OCI-LY7 (cell line): ENCODE results near the gene DIS3. TPM values are rescaled to one million over a fixed set of nuclear protein-coding genes. Genes with fewer than 3 reads are reported as not detected.
"Not testable (repeated sequence)": the region's sequence is repeated elsewhere in the genome, so short reads cannot be mapped to it uniquely, and the experiment has no call there.

Experiments
- BruUV-seq: library from RNA; stranded (reverse); fragments of 400-500 nt; replicated peaks from 2 replicates; lab custom pipeline; 2021; lab: Mats Ljungman, UMichigan
- CTCF ChIA-PET: fragments of 300-600 bp; sonication (Branson Sonifier 250); formaldehyde crosslinking; loops from one replicate; lab custom pipeline; 2022; ENCODE audit warnings: antibody characterized with exemption; ENCODE audit not compliant: unreplicated experiment; lab: Charles Lee
- POLR2A ChIA-PET: fragments of 300-600 bp; sonication (Branson Sonifier 250); formaldehyde crosslinking; loops from one replicate; lab custom pipeline; 2022; ENCODE audit warnings: antibody characterized with exemption; lab: Charles Lee
- DNase-seq: peaks from one replicate; pipeline ENCODE4 v3.0.0-alpha.2; 2015; ENCODE audit warnings: low spot score
- H2AFZ ChIP-seq: fragments of 200-600 bp; sonication (generic), shearing (Covaris generic); 2 replicates; pipeline ENCODE4 v1.6.1; 2014; ENCODE audit warnings: mild to moderate bottlenecking, antibody characterized with exemption, low read length, moderate library complexity
- H3K27ac ChIP-seq: fragments of 200-600 bp; sonication (generic); 2 replicates; pipeline ENCODE4 v1.5.1; 2014; ENCODE audit warnings: mixed run types, low read depth, mild to moderate bottlenecking, moderate library complexity, low read length, inconsistent platforms; ENCODE audit not compliant: poor library complexity, severe bottlenecking
- H3K36me3 ChIP-seq: fragments of 200-600 bp; sonication (generic); 2 replicates; pipeline ENCODE4 v1.6.1; 2014; ENCODE audit warnings: mild to moderate bottlenecking, antibody characterized with exemption, low read length, moderate library complexity, mixed read lengths; ENCODE audit not compliant: insufficient read depth
- H3K4me1 ChIP-seq: fragments of 200-600 bp; sonication (generic); 2 replicates; pipeline ENCODE4 v1.5.1; 2014; ENCODE audit warnings: mild to moderate bottlenecking, low read length; ENCODE audit not compliant: insufficient read depth, poor library complexity, severe bottlenecking
- H3K4me2 ChIP-seq: fragments of 200-600 bp; sonication (generic); 2 replicates; pipeline ENCODE4 v1.6.1; 2014; ENCODE audit warnings: mild to moderate bottlenecking, low read length
- H3K4me3 ChIP-seq: fragments of 200-600 bp; sonication (generic); 2 replicates; pipeline ENCODE4 v1.5.1; 2014; ENCODE audit warnings: mild to moderate bottlenecking, low read depth, low read length; ENCODE audit not compliant: poor library complexity, severe bottlenecking
- H3K79me2 ChIP-seq: fragments of 200-600 bp; sonication (generic); 2 replicates; pipeline ENCODE4 v1.6.1; 2016; ENCODE audit warnings: low read depth, mild to moderate bottlenecking, low read length, moderate library complexity, mixed read lengths; ENCODE audit not compliant: insufficient read depth
- H3K9me2 ChIP-seq: fragments of 200-600 bp; sonication (generic); 2 replicates; pipeline ENCODE4 v1.6.1; 2016; ENCODE audit warnings: mild to moderate bottlenecking, low read length, mixed read lengths; ENCODE audit not compliant: insufficient read depth
- H3K9me3 ChIP-seq: fragments of 200-600 bp; sonication (generic); 2 replicates; pipeline ENCODE4 v1.6.1; 2014; ENCODE audit warnings: mild to moderate bottlenecking, mixed run types, low read length, mixed read lengths
- H4K20me1 ChIP-seq: fragments of 200-600 bp; sonication (generic); 2 replicates; pipeline ENCODE4 v1.6.1; 2014; ENCODE audit warnings: mild to moderate bottlenecking, antibody characterized with exemption, low read length, moderate library complexity, mixed read lengths; ENCODE audit not compliant: insufficient read depth
- EZH2phosphoT487 ChIP-seq: fragments of 200-600 bp; sonication (generic); IDR thresholded peaks from 2 replicates; pipeline ENCODE4 v1.6.1; 2018; ENCODE audit warnings: low read depth, borderline replicate concordance, mild to moderate bottlenecking, mixed run types, antibody characterized with exemption, low read length, moderate library complexity, mixed read lengths
- intact Hi-C: fragments of 100-400 bp; cut with micrococcal nuclease; formaldehyde crosslinking; loops from one replicate; pipeline ENCODE4 v1.10.0; 2022; ENCODE audit not compliant: unreplicated experiment
- total RNA-seq, 2 experiments: library from RNA; depleted of rRNA in 1 of 2; stranded (reverse); fragments of >200 nt in 1 of 2; shearing (Covaris generic) in 1 of 2; gene quantifications; 2 replicates each; pipeline ENCODE4 v1.2.3, GENCODE V29; 2014 to 2022
- TF ChIP-seq, protein P1 (sequence below): fragments of 200-600 bp; sonication (generic); conservative IDR thresholded peaks from 2 replicates; pipeline ENCODE4 v1.5.1; 2014; ENCODE audit warnings: mild to moderate bottlenecking, antibody characterized with exemption, low read length, moderate library complexity, mixed read lengths

DIS3 gene
- total RNA-seq, 2 experiments from 2014 or later: 30.6 to 44.3 TPM

DNA sequence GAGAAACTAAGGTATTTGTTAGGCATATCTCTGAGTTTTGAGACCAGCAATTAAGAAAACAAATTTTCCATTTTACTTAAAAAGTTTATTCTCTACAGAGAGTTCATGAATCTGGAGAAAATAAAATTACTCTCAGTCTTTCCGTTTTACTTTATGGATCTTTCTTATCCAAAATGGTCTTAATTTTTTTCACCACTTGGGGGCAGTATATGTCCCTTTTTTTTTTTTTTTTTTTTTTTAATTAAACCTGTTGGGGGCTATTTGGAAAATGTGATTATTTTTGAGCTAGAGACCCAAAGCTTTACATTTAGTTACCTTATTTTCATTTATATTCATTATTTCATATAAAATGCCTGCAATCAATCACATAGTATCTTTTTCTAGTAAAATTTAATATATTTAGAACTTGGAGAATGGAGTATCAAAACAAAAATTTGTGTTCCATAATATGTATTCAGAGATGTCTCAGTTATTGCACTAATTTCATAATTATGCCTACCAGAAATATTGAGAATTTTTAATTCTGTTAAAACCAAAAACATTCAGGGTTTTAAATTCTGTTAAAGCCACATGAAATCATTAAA is 27.3 kb upstream of the DIS3 start:
- H3K27ac ChIP-seq: no peak overlapping the region
- H2AFZ ChIP-seq: no peak overlapping the region
- H3K4me3 ChIP-seq: no peak overlapping the region
- intact Hi-C loops: no loop called here
- no peak overlapping the region for H3K4me2 ChIP-seq
- no peaks in the 10 kb centered on the region for H3K9me3 ChIP-seq
- TF ChIP-seq, protein P1, sequence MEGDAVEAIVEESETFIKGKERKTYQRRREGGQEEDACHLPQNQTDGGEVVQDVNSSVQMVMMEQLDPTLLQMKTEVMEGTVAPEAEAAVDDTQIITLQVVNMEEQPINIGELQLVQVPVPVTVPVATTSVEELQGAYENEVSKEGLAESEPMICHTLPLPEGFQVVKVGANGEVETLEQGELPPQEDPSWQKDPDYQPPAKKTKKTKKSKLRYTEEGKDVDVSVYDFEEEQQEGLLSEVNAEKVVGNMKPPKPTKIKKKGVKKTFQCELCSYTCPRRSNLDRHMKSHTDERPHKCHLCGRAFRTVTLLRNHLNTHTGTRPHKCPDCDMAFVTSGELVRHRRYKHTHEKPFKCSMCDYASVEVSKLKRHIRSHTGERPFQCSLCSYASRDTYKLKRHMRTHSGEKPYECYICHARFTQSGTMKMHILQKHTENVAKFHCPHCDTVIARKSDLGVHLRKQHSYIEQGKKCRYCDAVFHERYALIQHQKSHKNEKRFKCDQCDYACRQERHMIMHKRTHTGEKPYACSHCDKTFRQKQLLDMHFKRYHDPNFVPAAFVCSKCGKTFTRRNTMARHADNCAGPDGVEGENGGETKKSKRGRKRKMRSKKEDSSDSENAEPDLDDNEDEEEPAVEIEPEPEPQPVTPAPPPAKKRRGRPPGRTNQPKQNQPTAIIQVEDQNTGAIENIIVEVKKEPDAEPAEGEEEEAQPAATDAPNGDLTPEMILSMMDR: peak; percentile 87
- no peak for TF ChIP-seq EZH2phosphoT487
- H3K79me2 ChIP-seq: no peaks in the 10 kb centered on the region
- no peaks in the 10 kb centered on the region for H3K9me2 ChIP-seq
- POLR2A ChIA-PET: interaction anchor here (0.6 to 0.7 kb wide), 5 partner anchors 19 to 1255 kb away, joined by 3 to 11 read pairs (median 4); no protein-coding TSS in a partner anchor
- CTCF ChIA-PET: interaction anchor here (1.6 kb wide), 1 partner anchor 9 kb away, joined by 4 read pairs; no protein-coding TSS in a partner anchor
- H3K4me1 ChIP-seq: no peaks in the 10 kb centered on the region
- no peaks in the 10 kb centered on the region; the same call in 1 of the 2 replicates for H4K20me1 ChIP-seq
- H3K36me3 ChIP-seq: peaks cover 68% of the 10 kb centered on the region
- peak; percentile 39 for DNase-seq
- BruUV-seq: no TSS peak

DNA sequence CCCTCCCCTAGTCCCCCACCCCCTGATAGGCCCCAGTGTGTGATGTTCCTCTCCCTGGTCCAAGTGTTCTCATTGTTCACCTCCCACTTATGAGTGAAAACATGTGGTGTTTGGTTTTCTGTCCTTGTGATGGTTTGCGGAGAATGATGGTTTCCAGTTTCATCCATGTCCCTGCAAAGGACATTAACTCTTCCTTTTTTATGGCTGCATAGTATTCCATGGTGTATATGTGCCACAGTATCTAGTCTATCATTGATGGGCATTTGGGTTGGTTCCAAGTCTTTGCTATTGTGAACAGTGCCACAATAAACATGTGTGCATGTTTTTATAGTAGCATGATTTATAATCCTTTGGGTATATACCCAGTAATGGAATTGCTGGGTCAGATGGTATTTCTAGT is 24.8 kb upstream of the DIS3 start:
- H3K27ac ChIP-seq, H3K4me2 ChIP-seq, H3K4me3 ChIP-seq, H3K9me3 ChIP-seq, BruUV-seq, intact Hi-C loops, H2AFZ ChIP-seq, H4K20me1 ChIP-seq, CTCF ChIA-PET, H3K4me1 ChIP-seq, POLR2A ChIA-PET, H3K79me2 ChIP-seq, H3K9me2 ChIP-seq, DNase-seq: not testable (repeated sequence)
- H3K36me3 ChIP-seq: peaks cover 57% of the 10 kb centered on the region

DNA sequence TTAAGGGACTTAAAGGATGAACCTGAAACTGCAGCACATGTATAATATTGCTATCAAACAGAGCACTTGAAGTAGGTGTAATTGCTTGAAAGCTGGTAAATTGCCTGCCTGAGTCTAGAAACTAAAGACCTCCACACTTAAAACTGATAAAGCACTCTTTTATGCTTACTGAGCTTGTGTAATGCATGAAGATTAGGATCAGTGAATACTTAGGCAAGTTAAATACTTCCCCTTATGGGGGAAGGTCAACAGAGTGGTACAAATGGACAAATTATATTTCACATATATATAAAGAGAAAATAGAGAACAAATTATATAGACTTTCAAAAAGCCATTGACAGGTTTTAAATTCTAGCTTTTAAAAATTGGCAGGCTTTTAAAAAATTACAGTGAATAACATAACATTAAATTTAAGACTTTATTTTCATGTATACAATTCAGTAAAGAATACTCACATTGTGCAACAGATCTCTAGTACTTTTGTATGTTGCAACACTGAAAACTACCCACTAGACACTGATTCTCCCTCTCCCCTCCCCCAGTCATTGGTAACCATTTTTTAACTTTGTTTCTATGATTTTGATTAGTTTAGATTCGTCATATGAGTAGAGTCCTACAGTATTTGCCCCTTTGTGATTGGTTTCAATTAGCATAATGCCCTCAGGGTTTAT is 24.1 kb upstream of the DIS3 start:
- DNase-seq: no peak
- no peak overlapping the region for H3K4me3 ChIP-seq
- TF ChIP-seq, protein P1: no peak
- TF ChIP-seq EZH2phosphoT487: no peak
- H3K9me2 ChIP-seq: no peaks in the 10 kb centered on the region
- no peak overlapping the region for H3K27ac ChIP-seq
- no peaks in the 10 kb centered on the region for H3K4me1 ChIP-seq
- no peak overlapping the region for H2AFZ ChIP-seq
- POLR2A ChIA-PET: interaction anchor here (0.6 kb wide), 1 partner anchor 25 kb away, joined by 6 read pairs; no protein-coding TSS in a partner anchor
- no peaks in the 10 kb centered on the region; the same call in 1 of the 2 replicates for H4K20me1 ChIP-seq
- CTCF ChIA-PET: no interaction called here
- H3K36me3 ChIP-seq: peaks cover 59% of the 10 kb centered on the region
- no peaks in the 10 kb centered on the region for H3K79me2 ChIP-seq
- intact Hi-C loops: no loop called here
- H3K4me2 ChIP-seq: no peak overlapping the region
- no TSS peak for BruUV-seq
- no peaks in the 10 kb centered on the region for H3K9me3 ChIP-seq
